ENCODE measurements around the gene RABGAP1L.

GRCh38 chr1:174415506-174415905 lies 256.2 kb downstream of the RABGAP1L start:
- TF ChIP-seq CTCF (IDR thresholded peaks at IDR 0.05 in 8 of 11, conservative IDR thresholded peaks at IDR 0.05 in 3 of 11): no peak
- no peak for TF ChIP-seq POLR2A (IDR thresholded peaks at IDR 0.05)
- no peak for TF ChIP-seq POLR2AphosphoS5 (IDR thresholded peaks at IDR 0.05)

Data from spleen (tissue), 7 donors.